Epithelial cell of proximal tubule (primary cell): Measurements from ENCODE around the gene SUPT3H. TPM values are rescaled to one million over a fixed set of nuclear protein-coding genes. Genes with fewer than 3 reads are reported as not detected.

Experiments
- DNase-seq: peaks from one replicate; pipeline ENCODE4 v3.0.0-alpha.2; 2011; ENCODE audit warnings: low read depth
- H3K4me3 ChIP-seq: 2 replicates; pipeline ENCODE4 v1.5.1; 2011; ENCODE audit warnings: low read depth, mild to moderate bottlenecking, low read length
- CTCF ChIP-seq: conservative IDR thresholded peaks from 2 replicates; pipeline ENCODE4 v1.5.1; 2012; ENCODE audit warnings: low read depth, mild to moderate bottlenecking, low read length
- total RNA-seq: library from RNA; depleted of rRNA; stranded (reverse); fragments of >200 nt; gene quantifications from 2 replicates; pipeline ENCODE4 v1.2.3, GENCODE V29; 2015

Gene SUPT3H
- total RNA-seq, 1 donor from 2014 or later = 11.5 TPM

- TF ChIP-seq CTCF = no peak
- no peak for DNase-seq
- H3K4me3 ChIP-seq = peak overlapping the region; percentile 50
Observed at GRCh38 chr6:45328523-45328922, 49.2 kb downstream of the SUPT3H start.

- DNase-seq = peak; percentile 42
- H3K4me3 ChIP-seq = peak within 1 kb of the TSS; percentile 50
- no peak for TF ChIP-seq CTCF
Observed at GRCh38 chr6:45327956-45328522, 49.7 kb downstream of the SUPT3H start, which contains the start of gene RUNX2. RUNX2 (plus strand) TSS chr6:45328330; CDS start chr6:45328727, 397 bp downstream.

- no peak overlapping the region for H3K4me3 ChIP-seq
- TF ChIP-seq CTCF = no peak
- DNase-seq = no peak
Observed at GRCh38 chr6:45326698-45327417, 50.9 kb downstream of the SUPT3H start.

GRCh38 chr6:45323656-45324224 lies 54.0 kb downstream of the SUPT3H start:
- no peak for TF ChIP-seq CTCF
- no peak overlapping the region for H3K4me3 ChIP-seq
- no peak for DNase-seq

- no peak for TF ChIP-seq CTCF
- no peak for DNase-seq
- H3K4me3 ChIP-seq = no peak overlapping the region
Observed at GRCh38 chr6:45320349-45320748, 57.4 kb downstream of the SUPT3H start.

- no peak for TF ChIP-seq CTCF
Observed at GRCh38 chr6:45314146-45314545, 63.6 kb downstream of the SUPT3H start.

More at GRCh38 chr6:45314146-45314545, 63.6 kb downstream of the SUPT3H start:
- no peak for DNase-seq
- H3K4me3 ChIP-seq = no peak overlapping the region
